K562 (cell line): ENCODE data around the gene ANAPC16. TPM values are rescaled to one million over a fixed set of nuclear protein-coding genes. Genes with fewer than 3 reads are reported as not detected.

Source experiments
- BHLHE40 ChIP-seq: IDR thresholded peaks from 2 replicates; pipeline ENCODE4 v1.6.1; 2011; ENCODE audit warnings: low read length, improper control_type of control experiment
- CBFB ChIP-seq: sonication (generic); formaldehyde crosslinking; IDR thresholded peaks from 2 replicates; pipeline ENCODE4 v1.4.0; 2020; ENCODE audit warnings: mild to moderate bottlenecking, missing genetic modification reagents
- CREB5 ChIP-seq: fragments of 250-450 bp; sonication (Bioruptor Pico); IDR thresholded peaks from 2 replicates; pipeline ENCODE4 v1.5.0; 2020; ENCODE audit warnings: mild to moderate bottlenecking
- E2F8 ChIP-seq: fragments of 450-650 bp; IDR thresholded peaks from 2 replicates; pipeline ENCODE4 v1.7.1; 2018; ENCODE audit warnings: mild to moderate bottlenecking, low read depth; ENCODE audit not compliant: partially characterized antibody
- ETS1 ChIP-seq: conservative IDR thresholded peaks from 2 replicates; pipeline ENCODE4 v1.6.1; 2011; ENCODE audit warnings: low read depth, mild to moderate bottlenecking, low read length; ENCODE audit not compliant: control insufficient read depth
- LEF1 ChIP-seq: fragments of 450-650 bp; IDR thresholded peaks from 2 replicates; pipeline ENCODE4 v1.6.1; 2016; ENCODE audit warnings: mild to moderate bottlenecking
- NCOA6 ChIP-seq: fragments of 450-650 bp; IDR thresholded peaks from 2 replicates; pipeline ENCODE4 v1.6.1; 2017; ENCODE audit warnings: mild to moderate bottlenecking
- NFE2L1 ChIP-seq: fragments of 450-650 bp; IDR thresholded peaks from 2 replicates; pipeline ENCODE4 v1.6.1; 2016; ENCODE audit warnings: missing genetic modification characterization, low read depth, mild to moderate bottlenecking, missing compliant biosample characterization, moderate library complexity, borderline replicate concordance
- PHB ChIP-seq: fragments of 250-450 bp; sonication (Bioruptor Pico); IDR thresholded peaks from 2 replicates; pipeline ENCODE4 v1.5.0; 2021
- RBM17 ChIP-seq: fragments of 200-400 bp; formaldehyde crosslinking; IDR thresholded peaks from 2 replicates; pipeline ENCODE4 v1.6.1; 2017; ENCODE audit warnings: low read depth, mild to moderate bottlenecking, low read length, borderline replicate concordance
- RBM25 ChIP-seq: fragments of 200-400 bp; formaldehyde crosslinking; IDR thresholded peaks from 2 replicates; pipeline ENCODE4 v1.6.1; 2018; ENCODE audit warnings: low read length, low read depth, moderate library complexity; ENCODE audit not compliant: severe bottlenecking
- RBM34 ChIP-seq: fragments of 200-400 bp; formaldehyde crosslinking; IDR thresholded peaks from 2 replicates; pipeline ENCODE4 v1.6.1; 2018; ENCODE audit warnings: low read length, borderline replicate concordance; ENCODE audit not compliant: insufficient read depth
- SMAD2 ChIP-seq: fragments of 150-350 bp; IDR thresholded peaks from 2 replicates; pipeline ENCODE4 v1.6.1; 2014; ENCODE audit warnings: low read depth, mild to moderate bottlenecking, low read length
- TEAD1 ChIP-seq, 2 experiments: fragments of 450-650 bp in 1 of 2; sonication (generic) in 1 of 2; formaldehyde crosslinking; IDR thresholded peaks; 2 replicates each; pipeline versions ENCODE4 v1.4.0 to v1.8.0; 2020 to 2022; ENCODE audit warnings: mild to moderate bottlenecking in 2 of 2, missing genetic modification reagents in 1 of 2
- TFAM ChIP-seq: fragments of 250-450 bp; sonication (Bioruptor Pico); conservative IDR thresholded peaks from 2 replicates; pipeline ENCODE4 v1.5.0; 2021; ENCODE audit warnings: mild to moderate bottlenecking, moderate library complexity
- YBX1 ChIP-seq: fragments of 450-650 bp; IDR thresholded peaks from 2 replicates; pipeline ENCODE4 v1.7.1; 2016; ENCODE audit warnings: mild to moderate bottlenecking
- ZBED1 ChIP-seq: IDR thresholded peaks from 2 replicates; pipeline ENCODE4 v1.6.1; 2014
- ZFP36 ChIP-seq: fragments of 150-350 bp; IDR thresholded peaks from 2 replicates; pipeline ENCODE4 v1.6.1; 2018; ENCODE audit warnings: low read length, low read depth; ENCODE audit not compliant: partially characterized antibody
- ZNF197 ChIP-seq: fragments of 200-800 bp; sonication (Bioruptor generic); IDR thresholded peaks from 2 replicates; pipeline ENCODE4 v1.6.1; 2016; ENCODE audit warnings: low read depth, missing genetic modification characterization, missing compliant biosample characterization
- ZNF263 ChIP-seq: sonication (generic); formaldehyde crosslinking; IDR thresholded peaks from 2 replicates; pipeline ENCODE4 v1.8.0; 2022; ENCODE audit warnings: mild to moderate bottlenecking, missing genetic modification reagents, borderline replicate concordance
- ZNF639 ChIP-seq, 2 experiments: fragments of 200-800 bp in 1 of 2; sonication (Bioruptor generic) in 1 of 2; sonication (generic) in 1 of 2; formaldehyde crosslinking in 1 of 2; IDR thresholded peaks in 1 of 2; conservative IDR thresholded peaks in 1 of 2; 2 replicates each; pipeline versions ENCODE4 v1.5.0 to v1.6.1; 2016 to 2020; ENCODE audit warnings: missing compliant biosample characterization in 1 of 2, missing genetic modification characterization in 1 of 2, missing genetic modification reagents in 1 of 2
- ZNF778 ChIP-seq: fragments of 450-650 bp; formaldehyde crosslinking; IDR thresholded peaks from 2 replicates; pipeline ENCODE4 v1.4.0; 2020; ENCODE audit warnings: mild to moderate bottlenecking, moderate library complexity
- polyA plus RNA-seq, 8 experiments: library from polyadenylated mRNA; depleted of rRNA in 4 of 8; stranded (reverse) in 5 of 8; unstranded in 3 of 8; fragments of >200 nt; fragmentation: Nextera tagmentation in 2 of 8; fragmentation: Illumina TruSeq in 1 of 8; extraction: Ambion mirVana in 2 of 8; extraction: Trizol in 1 of 8; gene quantifications; 2 replicates each; pipeline versions ENCODE4 v1.2.1 to v1.2.3, GENCODE V29; 2011 to 2014; ENCODE audit warnings: inconsistent platforms in 1 of 8, missing spikeins in 1 of 8
- total RNA-seq, 7 experiments: library from RNA; depleted of rRNA in 6 of 7; stranded (reverse); fragments of >200 nt in 6 of 7; fragmentation: Illumina TruSeq in 2 of 7; extraction: Trizol in 2 of 7; gene quantifications; 2 replicates each; pipeline versions ENCODE4 v1.2.1 to v1.2.3, GENCODE V29; 2011 to 2021; ENCODE audit warnings: low replicate concordance in 1 of 7

Gene ANAPC16
- total and polyA plus RNA-seq, 9 of the 15 experiments (the other 6 are each of a cell fraction or from before 2014, with no cell fraction given) = 42.6 to 208 (median 108) TPM

GRCh38 chr10:72275351-72276012, 59.7 kb downstream of the ANAPC16 start (continued):
- TF ChIP-seq E2F8 = no peak
- TF ChIP-seq ZNF778 = no peak
- TF ChIP-seq ETS1 = no peak; the same call in 1 of the 2 replicates
- TF ChIP-seq TFAM = no peak
- TF ChIP-seq SMAD2 = no peak
- peak; percentile 27; the same call in 1 of the 2 replicates for TF ChIP-seq ZBED1
- TF ChIP-seq YBX1 = no peak
- 0 out of 2 replicates have a peak, but pooled peaks have one; percentile 16 for TF ChIP-seq ZNF263 (CRISPR knock-in tag)
- TF ChIP-seq RBM25 = no peak
- TF ChIP-seq LEF1 = no peak
- peak; percentile 92 for TF ChIP-seq BHLHE40
- TF ChIP-seq ZFP36 = no peak
- no peak for TF ChIP-seq ZNF197 (CRISPR knock-in tag)
- no peak for TF ChIP-seq CREB5
- no peak for TF ChIP-seq RBM17
- TF ChIP-seq ZNF639 (CRISPR knock-in tag; conservative IDR thresholded peaks at IDR 0.05 in 1 of 2, IDR thresholded peaks at IDR 0.05 in 1 of 2) = no peak
- TF ChIP-seq CBFB (CRISPR knock-in tag) = no peak
- no peak; the same call in 1 of the 2 replicates for TF ChIP-seq PHB (CRISPR knock-in tag)
- TF ChIP-seq TEAD1 (CRISPR knock-in tag; IDR thresholded peaks at IDR 0.05) = peak in 1 of 2 experiments; percentile 47; a peak in 1 of 4 replicates
- no peak for TF ChIP-seq RBM34
- TF ChIP-seq NCOA6 = no peak
- TF ChIP-seq NFE2L1 (tag) = no peak
